Keratinocyte (primary cell): ENCODE measurements around the gene ABHD17B.

Experiments
- CTCF ChIP-seq, 3 experiments: IDR thresholded peaks in 1 of 3; conservative IDR thresholded peaks in 1 of 3; optimal IDR thresholded peaks in 1 of 3; 2 replicates in 2 of 3; 3 replicates in 1 of 3; pipeline versions ENCODE3 to v1.5.1; 2011; ENCODE audit warnings: low read length in 3 of 3, mild to moderate bottlenecking in 3 of 3, moderate library complexity in 2 of 3, control low read depth in 1 of 3, inconsistent platforms in 1 of 3; ENCODE audit not compliant: insufficient read depth in 2 of 3; ENCODE audit errors: extremely low read depth in 1 of 3
- EZH2 ChIP-seq: IDR thresholded peaks from one replicate; pipeline ENCODE4 v1.6.1; 2012; ENCODE audit warnings: inconsistent platforms, mild to moderate bottlenecking, low read length, moderate library complexity

GRCh38 chr9:71928806-71929205 is 17.8 kb upstream of the ABHD17B start:
- TF ChIP-seq CTCF (optimal IDR thresholded peaks at IDR 0.05 in 1 of 3, IDR thresholded peaks at IDR 0.05 in 1 of 3, conservative IDR thresholded peaks at IDR 0.05 in 1 of 3; ENCODE audit: extremely low read depth in 1 of 3, insufficient read depth in 2 of 3, low read length in 3 of 3), result no peak
- no peak for TF ChIP-seq EZH2
